Measurements from ENCODE around the gene SYNE1. TPM values are rescaled to one million over a fixed set of nuclear protein-coding genes. Genes with fewer than 3 reads are reported as not detected.
"Not testable (repeated sequence)": the region's sequence is repeated elsewhere in the genome, so short reads cannot be mapped to it uniquely, and the experiment has no call there.

SYNE1 gene
- polyA plus RNA-seq, 1 donor = 28.2 TPM

DNA sequence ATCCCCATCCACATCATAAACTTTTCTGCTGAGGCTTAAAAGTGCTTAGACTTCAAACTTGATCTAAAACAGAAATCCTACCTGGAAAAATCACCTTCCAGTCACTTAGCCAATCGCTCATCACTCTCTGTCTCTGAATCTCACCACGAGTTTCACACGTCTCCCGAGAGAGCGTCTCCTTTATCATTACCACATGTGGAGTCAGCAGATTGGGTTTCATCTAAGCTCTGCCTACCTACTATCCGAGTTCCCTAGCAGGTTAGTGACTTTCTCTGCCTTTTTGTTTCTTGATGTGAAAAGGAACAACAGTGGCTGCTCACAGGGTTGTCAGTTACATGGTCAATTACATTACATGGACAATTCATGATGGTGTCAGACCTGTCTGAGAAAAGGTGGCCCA is 543.5 kb downstream of the SYNE1 start:
- Histone ChIP-seq H3K9me3 (ENCODE audit: control insufficient read depth, low read depth, low read length) (no peaks in the 10 kb centered on the region), H3K4me3 (ENCODE audit: low read length) (no peak overlapping the region), H3K27ac (ENCODE audit: low read length) (no peak overlapping the region), H3K27me3 (ENCODE audit: control insufficient read depth, insufficient read depth, low read length) (no peaks in the 10 kb centered on the region), H3K4me1 (ENCODE audit: control insufficient read depth, insufficient read depth, low read length) (no peaks in the 10 kb centered on the region), H3K36me3 (ENCODE audit: control insufficient read depth, insufficient read depth, low read length) (no peaks in the 10 kb centered on the region)
- WGBS (ENCODE audit: insufficient coverage, low lambda C conversion rate) = no CpG with 5 or more reads among the region's 6 CpGs
- no peak for DNase-seq

- Histone ChIP-seq H3K4me3 (ENCODE audit: low read length) (no peak overlapping the region), H3K9me3 (ENCODE audit: control insufficient read depth, low read depth, low read length) (no peaks in the 10 kb centered on the region), H3K27ac (ENCODE audit: low read length) (no peak overlapping the region), H3K4me1 (ENCODE audit: control insufficient read depth, insufficient read depth, low read length) (no peaks in the 10 kb centered on the region), H3K27me3 (ENCODE audit: control insufficient read depth, insufficient read depth, low read length) (no peaks in the 10 kb centered on the region), H3K36me3 (ENCODE audit: control insufficient read depth, insufficient read depth, low read length) (no peaks in the 10 kb centered on the region)
- DNase-seq = no peak
- WGBS (ENCODE audit: insufficient coverage, low lambda C conversion rate) = no CpG with 5 or more reads among the region's 4 CpGs
Measured at GRCh38 chr6:152091851-152092341, 545.3 kb downstream of the SYNE1 start.

DNA sequence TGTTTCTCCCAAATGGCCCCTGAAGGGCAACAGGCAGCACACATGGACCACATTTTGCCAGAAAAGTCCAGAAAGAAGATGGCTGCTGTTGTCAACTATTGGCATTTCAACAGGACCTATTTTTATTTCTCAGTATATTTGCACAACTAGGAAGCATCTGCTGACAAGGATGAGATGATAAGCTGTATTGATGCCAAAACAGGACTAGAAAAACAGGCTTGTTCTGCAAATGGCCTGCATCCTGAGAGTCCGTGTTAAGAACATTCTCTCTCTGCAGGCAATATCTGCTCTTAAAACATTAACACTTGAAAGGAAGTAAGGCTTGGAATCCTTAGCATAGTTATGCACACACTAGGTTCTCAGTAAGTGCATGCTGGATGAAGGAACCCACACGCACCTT is 546.0 kb downstream of the SYNE1 start:
- Histone ChIP-seq H3K27ac (ENCODE audit: low read length) (no peak overlapping the region), H3K27me3 (ENCODE audit: control insufficient read depth, insufficient read depth, low read length) (no peaks in the 10 kb centered on the region), H3K9me3 (ENCODE audit: control insufficient read depth, low read depth, low read length) (no peaks in the 10 kb centered on the region), H3K4me3 (ENCODE audit: low read length) (no peak overlapping the region), H3K4me1 (ENCODE audit: control insufficient read depth, insufficient read depth, low read length) (no peaks in the 10 kb centered on the region), H3K36me3 (ENCODE audit: control insufficient read depth, insufficient read depth, low read length) (no peaks in the 10 kb centered on the region)
- DNase-seq = no peak
- no CpG with 5 or more reads among the region's 2 CpGs for WGBS (ENCODE audit: insufficient coverage, low lambda C conversion rate)

GRCh38 chr6:152089992-152090391 is 547.2 kb downstream of the SYNE1 start:
- no peaks in the 10 kb centered on the region for H3K27me3 ChIP-seq (ENCODE audit: control insufficient read depth, insufficient read depth, low read length)

GRCh38 chr6:152087701-152088100 is 549.5 kb downstream of the SYNE1 start:
- no peak for DNase-seq
- Histone ChIP-seq H3K27ac (ENCODE audit: low read length) (no peak overlapping the region), H3K27me3 (ENCODE audit: control insufficient read depth, insufficient read depth, low read length) (no peaks in the 10 kb centered on the region), H3K36me3 (ENCODE audit: control insufficient read depth, insufficient read depth, low read length) (no peaks in the 10 kb centered on the region), H3K4me1 (ENCODE audit: control insufficient read depth, insufficient read depth, low read length) (no peaks in the 10 kb centered on the region), H3K9me3 (ENCODE audit: control insufficient read depth, low read depth, low read length) (no peaks in the 10 kb centered on the region), H3K4me3 (ENCODE audit: low read length) (no peak overlapping the region)
- WGBS (ENCODE audit: insufficient coverage, low lambda C conversion rate) = no CpG with 5 or more reads among the region's 1 CpG

More at GRCh38 chr6:152089992-152090391, 547.2 kb downstream of the SYNE1 start:
- Histone ChIP-seq H3K4me3 (ENCODE audit: low read length) (no peak overlapping the region), H3K27ac (ENCODE audit: low read length) (no peak overlapping the region), H3K9me3 (ENCODE audit: control insufficient read depth, low read depth, low read length) (no peaks in the 10 kb centered on the region), H3K4me1 (ENCODE audit: control insufficient read depth, insufficient read depth, low read length) (no peaks in the 10 kb centered on the region), H3K36me3 (ENCODE audit: control insufficient read depth, insufficient read depth, low read length) (no peaks in the 10 kb centered on the region)
- WGBS (ENCODE audit: insufficient coverage, low lambda C conversion rate) = no CpG with 5 or more reads among the region's 7 CpGs
- DNase-seq = no peak

- no peaks in the 10 kb centered on the region for H3K9me3 ChIP-seq (ENCODE audit: control insufficient read depth, low read depth, low read length)
- H3K27me3 ChIP-seq (ENCODE audit: control insufficient read depth, insufficient read depth, low read length) = no peaks in the 10 kb centered on the region
- H3K4me1 ChIP-seq (ENCODE audit: control insufficient read depth, insufficient read depth, low read length) = no peaks in the 10 kb centered on the region
- no peak for DNase-seq
- WGBS (ENCODE audit: insufficient coverage, low lambda C conversion rate) = no CpG with 5 or more reads among the region's 2 CpGs
- H3K27ac ChIP-seq (ENCODE audit: low read length) = no peak overlapping the region
- H3K4me3 ChIP-seq (ENCODE audit: low read length) = no peak overlapping the region
- H3K36me3 ChIP-seq (ENCODE audit: control insufficient read depth, insufficient read depth, low read length) = no peaks in the 10 kb centered on the region
Measured at GRCh38 chr6:152087096-152087495, 550.1 kb downstream of the SYNE1 start.

- Histone ChIP-seq H3K9me3 (ENCODE audit: control insufficient read depth, low read depth, low read length) (no peaks in the 10 kb centered on the region), H3K27me3 (ENCODE audit: control insufficient read depth, insufficient read depth, low read length) (no peaks in the 10 kb centered on the region), H3K4me1 (ENCODE audit: control insufficient read depth, insufficient read depth, low read length) (no peaks in the 10 kb centered on the region), H3K27ac (ENCODE audit: low read length) (no peak overlapping the region), H3K36me3 (ENCODE audit: control insufficient read depth, insufficient read depth, low read length) (no peaks in the 10 kb centered on the region), H3K4me3 (ENCODE audit: low read length) (no peak overlapping the region)
- no peak for DNase-seq
- 100% methylated on average over 1 of the region's 3 CpGs for WGBS (ENCODE audit: insufficient coverage, low lambda C conversion rate)
Measured at GRCh38 chr6:152086223-152086873, 550.8 kb downstream of the SYNE1 start.

DNA sequence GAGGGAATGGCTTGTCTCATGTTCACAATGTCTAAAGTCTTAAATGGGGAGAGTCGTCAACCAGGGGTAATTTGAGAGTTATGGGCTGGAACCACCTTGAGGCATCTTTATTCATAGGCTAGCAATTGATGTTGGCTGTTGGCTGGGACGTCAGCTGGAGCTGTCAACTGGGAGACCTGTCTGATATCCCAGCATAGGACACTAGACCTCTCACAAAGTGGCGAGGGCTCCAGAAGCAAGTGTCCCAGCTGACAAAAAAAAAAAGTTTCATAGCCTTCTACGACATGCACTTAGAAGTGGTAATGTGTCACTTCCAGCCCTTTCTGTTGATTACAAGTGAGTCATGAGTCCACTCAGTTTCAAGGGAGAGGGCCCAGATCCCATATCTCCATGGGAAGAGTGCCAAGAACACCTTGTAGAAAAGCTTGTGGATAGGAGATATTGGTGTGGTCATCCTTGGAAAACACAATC is 551.7 kb downstream of the SYNE1 start:
- H3K9me3 ChIP-seq (ENCODE audit: control insufficient read depth, low read depth, low read length) = no peaks in the 10 kb centered on the region
- no peak for DNase-seq
- H3K27ac ChIP-seq (ENCODE audit: low read length) = no peak overlapping the region
- H3K4me1 ChIP-seq (ENCODE audit: control insufficient read depth, insufficient read depth, low read length) = no peaks in the 10 kb centered on the region
- no peaks in the 10 kb centered on the region for H3K36me3 ChIP-seq (ENCODE audit: control insufficient read depth, insufficient read depth, low read length)
- no CpG with 5 or more reads among the region's 4 CpGs for WGBS (ENCODE audit: insufficient coverage, low lambda C conversion rate)
- H3K4me3 ChIP-seq (ENCODE audit: low read length) = no peak overlapping the region
- H3K27me3 ChIP-seq (ENCODE audit: control insufficient read depth, insufficient read depth, low read length) = no peaks in the 10 kb centered on the region

DNA sequence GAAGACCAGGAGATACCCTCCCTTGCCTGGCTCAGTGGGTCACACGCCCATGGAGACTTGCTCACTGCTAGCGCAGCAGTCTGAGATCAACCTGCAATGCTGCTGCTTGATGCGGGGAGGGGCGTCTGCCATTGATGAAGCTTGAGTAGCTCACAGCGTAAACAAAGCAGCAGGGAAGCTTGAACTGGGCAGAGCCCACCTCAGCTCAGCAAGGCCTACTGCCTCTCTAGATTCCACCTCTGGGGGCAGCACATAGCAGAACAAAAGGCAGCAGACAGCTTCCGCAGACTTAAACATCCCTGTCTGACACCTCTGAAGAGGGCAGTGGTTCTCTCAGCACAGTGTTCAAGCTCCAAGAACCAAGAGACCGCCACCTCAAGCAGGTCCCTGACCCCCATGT is 558.4 kb downstream of the SYNE1 start:
- no peak overlapping the region for H3K4me3 ChIP-seq (ENCODE audit: low read length)
- WGBS (ENCODE audit: insufficient coverage, low lambda C conversion rate) = no CpG with 5 or more reads among the region's 7 CpGs
- no peak overlapping the region for H3K27ac ChIP-seq (ENCODE audit: low read length)
- H3K36me3 ChIP-seq (ENCODE audit: control insufficient read depth, insufficient read depth, low read length) = no peaks in the 10 kb centered on the region
- H3K27me3 ChIP-seq (ENCODE audit: control insufficient read depth, insufficient read depth, low read length) = no peaks in the 10 kb centered on the region
- H3K9me3 ChIP-seq (ENCODE audit: control insufficient read depth, low read depth, low read length) = no peaks in the 10 kb centered on the region
- DNase-seq = no peak
- no peaks in the 10 kb centered on the region for H3K4me1 ChIP-seq (ENCODE audit: control insufficient read depth, insufficient read depth, low read length)

GRCh38 chr6:152078001-152078400 is 559.2 kb downstream of the SYNE1 start:
- Histone ChIP-seq H3K4me1 (ENCODE audit: control insufficient read depth, insufficient read depth, low read length) (no peaks in the 10 kb centered on the region), H3K36me3 (ENCODE audit: control insufficient read depth, insufficient read depth, low read length) (no peaks in the 10 kb centered on the region), H3K4me3 (ENCODE audit: low read length) (no peak overlapping the region), H3K27ac (ENCODE audit: low read length) (no peak overlapping the region), H3K9me3 (ENCODE audit: control insufficient read depth, low read depth, low read length) (no peaks in the 10 kb centered on the region), H3K27me3 (ENCODE audit: control insufficient read depth, insufficient read depth, low read length) (no peaks in the 10 kb centered on the region)
- DNase-seq = no peak
- WGBS (ENCODE audit: insufficient coverage, low lambda C conversion rate) = no CpG with 5 or more reads among the region's 4 CpGs

GRCh38 chr6:152076242-152076641 is 560.9 kb downstream of the SYNE1 start:
- WGBS (ENCODE audit: insufficient coverage, low lambda C conversion rate) = 84% methylated on average over 2 of the region's 3 CpGs
- not testable (repeated sequence) for H3K27me3 ChIP-seq (ENCODE audit: control insufficient read depth, insufficient read depth, low read length); DNase-seq; H3K36me3 ChIP-seq (ENCODE audit: control insufficient read depth, insufficient read depth, low read length); H3K4me1 ChIP-seq (ENCODE audit: control insufficient read depth, insufficient read depth, low read length); H3K9me3 ChIP-seq (ENCODE audit: control insufficient read depth, low read depth, low read length); H3K27ac ChIP-seq (ENCODE audit: low read length); H3K4me3 ChIP-seq (ENCODE audit: low read length)
